Astrocyte (in vitro differentiated cells and primary cell): ENCODE results near the gene SLC17A3. TPM values are rescaled to one million over a fixed set of nuclear protein-coding genes. Genes with fewer than 3 reads are reported as not detected.
A peak's percentile ranks its signal among the peaks of the same experiment; 100 is the strongest.

ENCODE experiments used
- DNase-seq: peaks from one replicate; pipeline ENCODE4 v3.0.0-alpha.2; 2010; ENCODE audit warnings: low read depth
- FAIRE-seq: peaks from 2 replicates; lab custom pipeline; 2011; peaks lifted over from hg19 to GRCh38; lab: Jason Lieb, UNC
- H2AFZ ChIP-seq: 2 replicates; pipeline ENCODE4 v1.6.0; 2012; ENCODE audit warnings: low read depth, low read length, inconsistent platforms
- H3K27ac ChIP-seq: 2 replicates; pipeline ENCODE4 v1.5.1; 2011; ENCODE audit warnings: low read depth, low read length, inconsistent platforms
- H3K27me3 ChIP-seq: 2 replicates; pipeline ENCODE4 v1.6.0; 2011; ENCODE audit warnings: low read length, inconsistent platforms; ENCODE audit not compliant: insufficient read depth
- H3K36me3 ChIP-seq: 2 replicates; pipeline ENCODE4 v1.5.1; 2011; ENCODE audit warnings: low read length, inconsistent platforms; ENCODE audit not compliant: insufficient read depth
- H3K4me1 ChIP-seq: 2 replicates; pipeline ENCODE4 v1.5.1; 2011; ENCODE audit warnings: low read length, inconsistent platforms; ENCODE audit not compliant: insufficient read depth
- H3K4me2 ChIP-seq: 2 replicates; pipeline ENCODE4 v1.6.0; 2012; ENCODE audit warnings: low read length, inconsistent platforms
- H3K4me3 ChIP-seq: 2 replicates; pipeline ENCODE4 v1.5.1; 2011; ENCODE audit warnings: low read depth, mild to moderate bottlenecking, low read length, inconsistent platforms; ENCODE audit not compliant: insufficient read depth
- H3K79me2 ChIP-seq: 2 replicates; pipeline ENCODE4 v1.6.0; 2012; ENCODE audit warnings: mild to moderate bottlenecking, low read length, inconsistent platforms; ENCODE audit not compliant: insufficient read depth
- H3K9ac ChIP-seq: 2 replicates; pipeline ENCODE4 v1.6.0; 2012; ENCODE audit warnings: mild to moderate bottlenecking, low read length, inconsistent platforms
- H3K9me3 ChIP-seq: 2 replicates; pipeline ENCODE4 v1.5.1; 2012; ENCODE audit warnings: low read depth, mild to moderate bottlenecking, low read length, inconsistent platforms; ENCODE audit not compliant: insufficient read depth
- H4K20me1 ChIP-seq: 2 replicates; pipeline ENCODE4 v1.6.0; 2012; ENCODE audit warnings: low read length, inconsistent platforms; ENCODE audit not compliant: insufficient read depth
- H3K27ac Mint-ChIP-seq: one replicate; pipeline ENCODE4 v1.8.0; 2021; ENCODE audit warnings: mild to moderate bottlenecking, mixed read lengths; ENCODE audit not compliant: unreplicated experiment
- H3K27me3 Mint-ChIP-seq: one replicate; pipeline ENCODE4 v1.8.0; 2021; ENCODE audit warnings: low read depth, mixed read lengths; ENCODE audit not compliant: unreplicated experiment
- H3K36me3 Mint-ChIP-seq: one replicate; pipeline ENCODE4 v1.8.0; 2021; ENCODE audit warnings: low read depth, mixed read lengths; ENCODE audit not compliant: unreplicated experiment
- H3K4me1 Mint-ChIP-seq: one replicate; pipeline ENCODE4 v1.8.0; 2021; ENCODE audit warnings: low read depth, mixed read lengths; ENCODE audit not compliant: unreplicated experiment
- H3K4me3 Mint-ChIP-seq: one replicate; pipeline ENCODE4 v1.8.0; 2021; ENCODE audit warnings: mild to moderate bottlenecking, moderate library complexity, mixed read lengths; ENCODE audit not compliant: unreplicated experiment
- H3K9me3 Mint-ChIP-seq: one replicate; pipeline ENCODE4 v1.8.0; 2021; ENCODE audit warnings: mild to moderate bottlenecking, mixed read lengths; ENCODE audit not compliant: unreplicated experiment
- CTCF ChIP-seq: IDR thresholded peaks from 2 replicates; pipeline ENCODE4 v1.5.1; 2011; ENCODE audit warnings: low read depth, mild to moderate bottlenecking, inconsistent platforms, low read length, moderate library complexity; ENCODE audit not compliant: insufficient read depth
- EZH2 ChIP-seq: IDR thresholded peaks from 2 replicates; pipeline ENCODE4 v1.6.1; 2012; ENCODE audit warnings: mild to moderate bottlenecking, low read length, inconsistent platforms; ENCODE audit not compliant: insufficient read depth
- total RNA-seq: library from RNA; stranded (reverse); gene quantifications from 2 replicates; pipeline ENCODE4 v1.2.1, GENCODE V29; 2021

SLC17A3 gene
- total RNA-seq, 1 donor from 2014 or later: not detected

GRCh38 chr6:25883991-25884390, 9.9 kb upstream of the SLC17A3 start:
- peaks cover 8% of the 10 kb centered on the region for H3K27me3 Mint-ChIP-seq
- peak; percentile 2 for DNase-seq
- H3K27ac Mint-ChIP-seq: no peak overlapping the region

GRCh38 chr6:25883536-25883935, 9.5 kb upstream of the SLC17A3 start:
- Histone ChIP-seq H2AFZ (no peak overlapping the region), H3K4me3 (no peak overlapping the region), H3K9ac (no peak overlapping the region), H3K27me3 (no peaks in the 10 kb centered on the region), H3K9me3 (peaks cover 4% of the 10 kb centered on the region), H3K4me2 (no peak overlapping the region), H3K27ac (no peak overlapping the region), H3K36me3 (no peaks in the 10 kb centered on the region), H4K20me1 (no peaks in the 10 kb centered on the region), H3K4me1 (no peaks in the 10 kb centered on the region), H3K79me2 (no peaks in the 10 kb centered on the region)
- Mint-ChIP-seq H3K36me3 (no peaks in the 10 kb centered on the region), H3K9me3 (no peaks in the 10 kb centered on the region), H3K27me3 (peaks cover 10% of the 10 kb centered on the region), H3K4me1 (peaks cover 6% of the 10 kb centered on the region), H3K4me3 (no peak overlapping the region), H3K27ac (no peak overlapping the region)
- DNase-seq (no peak), FAIRE-seq (no peak)
- TF ChIP-seq CTCF: no peak
- TF ChIP-seq EZH2: no peak

More at GRCh38 chr6:25883991-25884390, 9.9 kb upstream of the SLC17A3 start:
- Histone ChIP-seq H3K9me3 (peaks cover 4% of the 10 kb centered on the region), H3K79me2 (no peaks in the 10 kb centered on the region), H3K4me2 (no peak overlapping the region), H3K9ac (no peak overlapping the region), H2AFZ (no peak overlapping the region), H3K4me1 (no peaks in the 10 kb centered on the region), H3K4me3 (no peak overlapping the region), H4K20me1 (no peaks in the 10 kb centered on the region), H3K27ac (no peak overlapping the region), H3K27me3 (no peaks in the 10 kb centered on the region), H3K36me3 (no peaks in the 10 kb centered on the region)
- Mint-ChIP-seq H3K4me1 (peaks cover 6% of the 10 kb centered on the region), H3K4me3 (no peak overlapping the region), H3K36me3 (no peaks in the 10 kb centered on the region), H3K9me3 (no peaks in the 10 kb centered on the region)
- no peak for TF ChIP-seq EZH2
- no peak for TF ChIP-seq CTCF
- FAIRE-seq: no peak

GRCh38 chr6:25882051-25882496, 8.0 kb upstream of the SLC17A3 start:
- no peaks in the 10 kb centered on the region for H3K9me3 Mint-ChIP-seq
- no peaks in the 10 kb centered on the region for H3K79me2 ChIP-seq
- no peak overlapping the region for H3K4me2 ChIP-seq
- peaks cover 4% of the 10 kb centered on the region for H3K9me3 ChIP-seq
- DNase-seq (no peak), FAIRE-seq (no peak)
- no peaks in the 10 kb centered on the region for H3K36me3 Mint-ChIP-seq
- H3K4me3 ChIP-seq: no peak overlapping the region
- TF ChIP-seq CTCF (no peak), EZH2 (no peak)
- peak overlapping the region; percentile 60 for H3K4me3 Mint-ChIP-seq
- H2AFZ ChIP-seq: no peak overlapping the region
- H3K27me3 Mint-ChIP-seq: peaks cover 10% of the 10 kb centered on the region
- H3K4me1 ChIP-seq: no peaks in the 10 kb centered on the region
- no peak overlapping the region for H3K9ac ChIP-seq
- H4K20me1 ChIP-seq: no peaks in the 10 kb centered on the region
- H3K27ac ChIP-seq: no peak overlapping the region
- no peaks in the 10 kb centered on the region for H3K27me3 ChIP-seq
- peak overlapping the region; percentile 60 for H3K27ac Mint-ChIP-seq
- peaks cover 6% of the 10 kb centered on the region for H3K4me1 Mint-ChIP-seq
- H3K36me3 ChIP-seq: no peaks in the 10 kb centered on the region
